ENCODE results near the gene CDH23.
"Not testable (repeated sequence)": the region's sequence is repeated elsewhere in the genome, so short reads cannot be mapped to it uniquely, and the experiment has no call there.

Gene CDH23

GRCh38 chr10:71850021-71850742, 453.5 kb downstream of the CDH23 start:
- DNase-seq: no peak

- peak; percentile 99 for DNase-seq
These were observed 454.2 kb downstream of the CDH23 start, which contains the start of gene PSAP for GRCh38 chr10:71850743-71851464. Gene PSAP, minus strand, starts transcription at chr10:71851251. Its CDS starts 30 bp downstream, at chr10:71851221.

- not testable (repeated sequence) for DNase-seq
These were observed 454.9 kb downstream of the CDH23 start for GRCh38 chr10:71851465-71852095.

GRCh38 chr10:71852355-71852937, 455.7 kb downstream of the CDH23 start:
- DNase-seq: no peak

DNA sequence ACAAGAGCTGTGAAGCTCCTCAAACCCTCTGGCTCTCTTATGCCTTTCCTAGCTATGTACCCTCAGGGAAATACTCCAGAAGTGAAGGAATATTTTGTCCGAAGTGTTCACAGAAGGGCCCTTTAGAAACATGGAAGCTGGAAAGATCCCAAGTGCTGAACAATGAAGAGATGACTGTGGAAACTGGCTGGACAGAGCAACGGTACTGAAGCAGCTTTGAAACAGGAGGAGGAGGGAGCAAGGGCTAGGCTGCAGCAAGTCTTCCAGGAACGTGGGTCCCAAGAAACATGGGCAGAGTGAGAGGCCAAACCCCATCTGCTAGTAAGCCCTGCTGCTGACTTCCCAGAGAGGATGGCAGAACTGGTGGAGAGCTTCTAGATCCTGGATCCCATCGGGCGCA, 457.3 kb downstream of the CDH23 start:
- no peak for DNase-seq

DNA sequence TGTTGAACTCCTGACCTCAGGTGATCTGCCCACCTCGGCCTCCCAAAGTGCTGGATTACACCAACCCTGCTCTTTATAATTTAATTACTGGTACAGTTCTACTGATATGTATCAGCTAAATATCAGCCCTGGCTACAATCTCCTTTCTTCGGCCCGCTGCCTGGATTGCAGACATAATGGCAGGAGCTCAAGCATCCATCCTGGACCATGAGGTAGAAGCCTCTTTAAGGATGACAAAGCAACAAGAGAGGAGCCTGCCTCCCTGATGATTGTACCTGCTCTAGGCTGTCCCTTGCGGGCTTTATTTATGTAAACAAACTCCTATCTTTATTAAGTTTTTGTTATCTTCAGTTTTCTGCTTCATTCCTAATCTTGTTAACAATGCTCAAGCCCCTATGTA, 459.9 kb downstream of the CDH23 start:
- DNase-seq: no peak

- DNase-seq: no peak
These were observed 461.5 kb downstream of the CDH23 start for GRCh38 chr10:71857934-71858890.

DNA sequence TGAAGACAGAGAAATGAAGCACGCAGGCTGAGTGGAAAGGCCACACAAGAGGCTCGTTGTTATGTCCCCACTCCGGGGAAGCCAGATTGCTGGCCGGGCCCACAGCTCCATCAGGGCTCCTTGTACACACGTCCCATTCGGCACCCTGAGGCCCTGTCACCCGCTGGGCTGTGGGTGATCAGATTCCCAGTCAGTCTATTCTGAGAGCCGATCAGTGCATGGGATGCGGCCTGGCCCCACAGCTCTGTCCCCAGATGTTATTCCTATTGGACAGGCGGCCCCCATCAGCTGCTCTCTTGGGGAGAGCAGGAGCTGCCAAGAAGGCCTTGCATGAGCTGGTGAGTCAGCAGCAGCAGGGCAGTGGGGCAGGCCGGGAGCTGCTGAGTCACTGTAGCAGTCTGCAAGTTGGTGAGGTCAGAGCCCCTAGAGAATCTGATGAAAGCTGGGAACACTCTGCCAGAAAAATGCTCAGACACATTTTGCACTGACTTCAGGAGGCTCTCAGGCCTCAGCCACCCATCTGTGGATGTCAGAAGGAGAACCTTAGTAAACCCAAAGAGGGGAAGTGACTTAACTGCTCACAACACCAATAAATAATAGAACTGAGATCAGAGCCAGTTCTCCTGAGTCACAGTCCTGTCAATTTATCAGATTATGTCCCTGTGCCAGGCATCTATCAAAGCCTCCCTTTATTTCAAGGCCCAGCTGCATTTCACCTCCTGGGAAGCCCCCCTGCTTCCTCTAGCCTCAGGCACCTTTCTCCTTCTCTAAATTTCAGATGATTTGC, 463.7 kb downstream of the CDH23 start:
- peak; percentile 83 for DNase-seq

DNA sequence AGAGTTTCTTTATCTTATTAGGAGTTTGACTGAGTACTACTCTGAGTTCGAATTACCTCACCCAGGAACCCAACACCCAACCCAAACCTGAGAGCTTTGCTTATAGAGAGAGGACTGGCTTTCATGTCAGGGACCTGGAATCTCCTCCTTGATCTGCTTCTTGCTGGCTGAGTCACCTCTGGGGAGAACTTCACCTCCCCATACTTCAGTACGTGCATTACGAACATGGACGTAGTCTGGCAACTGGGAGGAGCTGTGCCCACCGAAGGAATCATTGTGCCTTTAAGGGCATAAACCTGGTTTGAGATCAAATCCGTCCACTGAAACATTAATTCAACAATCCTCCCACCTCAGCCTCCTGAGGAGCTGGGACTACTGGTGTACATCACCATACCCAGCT, 466.5 kb downstream of the CDH23 start:
- no peak for DNase-seq

GRCh38 chr10:71864911-71865361, 468.2 kb downstream of the CDH23 start:
- no peak for DNase-seq
